Hepatocyte (in vitro differentiated cells): Measurements from ENCODE around the gene CAMKMT.

ENCODE experiments used
- EZH2phosphoT487 ChIP-seq: fragments of 200-600 bp; sonication (generic); IDR thresholded peaks from one replicate; pipeline ENCODE4 v1.6.1; 2018; ENCODE audit warnings: antibody characterized with exemption, mild to moderate bottlenecking, low read depth, moderate library complexity; ENCODE audit not compliant: unreplicated experiment, severe bottlenecking
- TF ChIP-seq, protein P1 (sequence below): fragments of 200-600 bp; sonication (generic); IDR thresholded peaks from 2 replicates; pipeline ENCODE4 v1.5.1; 2016; ENCODE audit warnings: antibody characterized with exemption, mild to moderate bottlenecking; ENCODE audit not compliant: poor library complexity

DNA sequence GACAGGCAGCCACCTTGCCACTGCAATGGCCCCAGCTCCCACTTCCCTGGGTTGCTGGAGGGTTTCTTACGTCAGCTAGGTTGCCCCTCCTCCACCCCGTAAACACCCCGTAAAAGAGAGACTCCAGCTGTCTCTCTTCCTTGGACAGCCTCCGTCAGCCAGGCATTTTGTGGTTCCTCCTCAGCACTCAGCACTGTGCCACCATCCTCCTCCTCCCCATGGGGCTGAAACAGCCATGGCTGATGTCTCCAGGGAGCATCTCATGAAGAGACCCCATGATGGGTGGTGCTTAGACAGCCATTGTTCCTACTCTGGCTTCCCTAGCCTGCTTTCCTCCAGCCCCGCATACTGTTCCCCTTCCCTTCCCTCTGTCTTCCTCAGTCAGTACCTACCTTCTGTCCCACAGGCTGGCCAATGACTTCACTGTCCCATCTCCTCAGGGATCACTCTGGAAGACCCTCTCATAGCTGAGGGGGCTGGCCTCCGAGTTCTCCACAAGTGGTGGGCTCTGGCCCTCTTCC lies 436.5 kb downstream of the CAMKMT start:
- TF ChIP-seq EZH2phosphoT487: no peak
- TF ChIP-seq, protein P1, sequence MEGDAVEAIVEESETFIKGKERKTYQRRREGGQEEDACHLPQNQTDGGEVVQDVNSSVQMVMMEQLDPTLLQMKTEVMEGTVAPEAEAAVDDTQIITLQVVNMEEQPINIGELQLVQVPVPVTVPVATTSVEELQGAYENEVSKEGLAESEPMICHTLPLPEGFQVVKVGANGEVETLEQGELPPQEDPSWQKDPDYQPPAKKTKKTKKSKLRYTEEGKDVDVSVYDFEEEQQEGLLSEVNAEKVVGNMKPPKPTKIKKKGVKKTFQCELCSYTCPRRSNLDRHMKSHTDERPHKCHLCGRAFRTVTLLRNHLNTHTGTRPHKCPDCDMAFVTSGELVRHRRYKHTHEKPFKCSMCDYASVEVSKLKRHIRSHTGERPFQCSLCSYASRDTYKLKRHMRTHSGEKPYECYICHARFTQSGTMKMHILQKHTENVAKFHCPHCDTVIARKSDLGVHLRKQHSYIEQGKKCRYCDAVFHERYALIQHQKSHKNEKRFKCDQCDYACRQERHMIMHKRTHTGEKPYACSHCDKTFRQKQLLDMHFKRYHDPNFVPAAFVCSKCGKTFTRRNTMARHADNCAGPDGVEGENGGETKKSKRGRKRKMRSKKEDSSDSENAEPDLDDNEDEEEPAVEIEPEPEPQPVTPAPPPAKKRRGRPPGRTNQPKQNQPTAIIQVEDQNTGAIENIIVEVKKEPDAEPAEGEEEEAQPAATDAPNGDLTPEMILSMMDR: no peak
